ENCODE data around the gene CAMKV.

CAMKV gene

GRCh38 chr3:49898991-49899390 lies 29.3 kb upstream of the CAMKV start:
- in situ Hi-C loops (cut with MboI; ENCODE audit: low sequenced_read_pairs), result no loop called here

- in situ Hi-C loops (cut with MboI; ENCODE audit: low sequenced_read_pairs), result no loop called here
Observed at GRCh38 chr3:49896345-49896744, 26.6 kb upstream of the CAMKV start.

DNA sequence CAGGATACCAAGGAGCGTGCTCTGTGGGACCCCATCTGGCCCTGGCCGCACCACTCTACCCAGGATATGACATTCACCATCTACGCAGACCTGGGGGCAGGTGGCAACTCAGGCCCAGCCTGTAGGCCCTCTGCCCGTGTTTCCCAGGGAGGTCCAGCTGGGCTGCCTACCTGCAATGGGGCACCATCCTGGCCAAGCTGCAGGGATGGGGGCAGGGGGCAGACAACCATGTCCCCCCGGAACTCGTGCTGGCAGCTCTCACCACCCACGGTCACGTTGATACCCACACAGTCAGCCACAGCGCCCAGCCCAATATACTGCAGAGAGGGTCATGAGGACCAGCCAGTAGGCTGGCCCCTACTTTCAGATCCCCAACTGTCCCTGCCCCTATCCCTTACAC lies 26.1 kb upstream of the CAMKV start:
- in situ Hi-C loops (cut with MboI; ENCODE audit: low sequenced_read_pairs), result no loop called here

- in situ Hi-C loops (cut with MboI; ENCODE audit: low sequenced_read_pairs), result no loop called here
Observed at GRCh38 chr3:49889296-49889695, 19.6 kb upstream of the CAMKV start.

- in situ Hi-C loops (cut with MboI; ENCODE audit: low sequenced_read_pairs), result no loop called here
Observed at GRCh38 chr3:49886922-49887265, 17.2 kb upstream of the CAMKV start.

- in situ Hi-C loops (cut with MboI; ENCODE audit: low sequenced_read_pairs), result no loop called here
Observed at GRCh38 chr3:49883998-49884397, 14.3 kb upstream of the CAMKV start.

- in situ Hi-C loops (cut with MboI; ENCODE audit: low sequenced_read_pairs), result no loop called here
Observed at GRCh38 chr3:49882166-49882565, 12.5 kb upstream of the CAMKV start.

- in situ Hi-C loops (cut with MboI; ENCODE audit: low sequenced_read_pairs), result no loop called here
Observed at GRCh38 chr3:49880581-49881315, 11.0 kb upstream of the CAMKV start.

DNA sequence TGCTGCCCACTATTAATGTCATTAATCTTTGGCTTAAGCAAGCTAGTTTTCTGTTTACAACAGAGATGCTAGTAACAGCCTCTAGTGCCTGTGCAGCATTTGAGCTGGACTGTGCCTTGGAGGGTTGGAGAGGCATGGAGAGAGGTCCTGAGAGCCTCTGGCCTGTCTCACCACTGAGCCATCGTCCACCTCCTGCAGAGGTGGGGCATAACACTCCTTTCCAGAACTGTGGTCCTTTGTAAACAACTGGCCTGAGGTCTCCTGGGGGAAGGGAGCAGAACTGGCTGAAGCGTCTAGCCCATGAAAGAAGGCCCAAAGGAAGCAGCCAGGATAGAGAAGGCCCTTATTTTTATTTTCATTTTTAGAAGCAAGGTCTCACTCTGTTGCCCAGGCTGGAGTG lies 10.0 kb upstream of the CAMKV start:
- in situ Hi-C loops (cut with MboI; ENCODE audit: low sequenced_read_pairs), result no loop called here

DNA sequence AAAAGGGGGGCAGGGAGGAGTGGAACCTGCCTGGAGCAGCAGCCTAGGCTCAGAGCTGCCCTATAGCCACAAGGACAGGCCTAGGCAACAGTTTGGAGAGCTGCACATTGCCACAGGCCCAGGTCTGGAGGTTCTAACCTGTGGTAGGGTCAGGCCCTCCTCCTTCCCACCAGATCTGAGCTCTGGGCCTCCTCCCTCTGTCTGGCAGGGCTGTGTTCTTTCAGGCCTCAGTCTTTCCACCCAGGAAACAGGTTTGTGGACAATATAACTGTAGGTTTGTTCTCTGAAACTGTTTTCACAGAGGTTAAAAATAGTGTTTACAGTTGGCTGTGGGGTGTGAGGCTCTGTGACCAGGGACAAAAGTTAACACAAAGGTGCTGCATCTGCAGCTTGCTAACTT lies 9.0 kb upstream of the CAMKV start:
- in situ Hi-C loops (cut with MboI; ENCODE audit: low sequenced_read_pairs), result no loop called here

DNA sequence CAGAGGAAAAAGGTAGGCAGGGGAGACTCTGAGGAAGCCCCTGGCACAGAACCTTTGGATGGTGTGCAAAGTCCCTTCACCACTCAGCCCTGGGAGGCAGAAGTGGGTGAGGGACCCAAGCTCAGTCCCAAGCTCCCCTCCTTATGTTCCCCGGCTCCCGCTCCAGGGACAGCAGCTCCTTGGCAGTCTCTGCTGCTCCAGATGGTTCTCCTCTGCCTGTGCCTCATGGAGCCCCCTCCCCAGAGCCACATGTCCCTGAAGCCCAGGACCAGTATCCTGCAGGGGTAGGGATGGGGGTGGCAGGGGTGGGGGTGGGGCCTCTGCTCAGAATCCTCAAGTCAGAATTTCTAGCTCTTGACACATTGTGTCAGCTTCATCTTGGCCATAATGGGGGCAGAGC lies 8.0 kb upstream of the CAMKV start:
- in situ Hi-C loops (cut with MboI; ENCODE audit: low sequenced_read_pairs), result no loop called here

DNA sequence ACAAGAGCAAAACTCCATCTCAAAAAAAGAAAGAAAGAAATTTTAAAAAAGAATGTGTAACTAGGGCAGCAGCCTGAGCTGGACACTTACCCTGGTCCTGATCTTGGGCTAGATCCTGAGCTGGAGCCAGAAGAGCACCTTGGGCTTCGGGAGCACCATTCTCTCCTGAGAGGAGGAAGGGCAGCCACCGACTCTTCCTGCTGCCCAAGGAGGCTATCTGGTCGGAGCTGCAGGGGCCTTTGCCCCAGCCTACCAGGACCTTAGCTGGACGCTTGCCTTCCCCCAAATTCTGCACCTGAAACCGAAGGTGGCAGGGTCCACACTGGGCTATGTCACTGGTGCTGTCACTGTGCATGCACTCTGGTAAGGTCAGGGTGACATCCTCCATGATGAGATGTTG lies 6.9 kb upstream of the CAMKV start:
- in situ Hi-C loops (cut with MboI; ENCODE audit: low sequenced_read_pairs), result no loop called here

DNA sequence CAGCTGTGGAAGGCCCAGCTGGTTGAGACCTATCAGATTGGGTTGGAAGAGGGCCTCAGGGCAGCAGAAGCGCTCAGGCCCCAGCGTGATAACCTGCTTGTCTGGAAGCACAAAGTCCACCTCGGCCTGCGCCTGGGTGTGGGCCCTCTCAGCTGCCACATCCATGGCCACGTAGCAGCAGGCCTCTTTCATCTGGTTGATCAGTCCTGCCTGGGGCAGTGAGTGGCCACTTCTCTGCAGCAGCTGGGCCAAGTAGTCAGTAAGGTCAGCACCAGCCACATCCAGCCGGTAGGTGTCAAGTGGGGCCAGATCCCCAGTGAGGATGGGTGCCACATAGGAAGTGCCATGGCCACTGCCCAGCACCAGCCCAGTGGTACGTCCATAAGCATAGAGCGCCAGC lies 3.9 kb upstream of the CAMKV start:
- in situ Hi-C loops (cut with MboI; ENCODE audit: low sequenced_read_pairs), result no loop called here

GRCh38 chr3:49872801-49873281 lies 3.1 kb upstream of the CAMKV start:
- in situ Hi-C loops (cut with MboI; ENCODE audit: low sequenced_read_pairs), result no loop called here

DNA sequence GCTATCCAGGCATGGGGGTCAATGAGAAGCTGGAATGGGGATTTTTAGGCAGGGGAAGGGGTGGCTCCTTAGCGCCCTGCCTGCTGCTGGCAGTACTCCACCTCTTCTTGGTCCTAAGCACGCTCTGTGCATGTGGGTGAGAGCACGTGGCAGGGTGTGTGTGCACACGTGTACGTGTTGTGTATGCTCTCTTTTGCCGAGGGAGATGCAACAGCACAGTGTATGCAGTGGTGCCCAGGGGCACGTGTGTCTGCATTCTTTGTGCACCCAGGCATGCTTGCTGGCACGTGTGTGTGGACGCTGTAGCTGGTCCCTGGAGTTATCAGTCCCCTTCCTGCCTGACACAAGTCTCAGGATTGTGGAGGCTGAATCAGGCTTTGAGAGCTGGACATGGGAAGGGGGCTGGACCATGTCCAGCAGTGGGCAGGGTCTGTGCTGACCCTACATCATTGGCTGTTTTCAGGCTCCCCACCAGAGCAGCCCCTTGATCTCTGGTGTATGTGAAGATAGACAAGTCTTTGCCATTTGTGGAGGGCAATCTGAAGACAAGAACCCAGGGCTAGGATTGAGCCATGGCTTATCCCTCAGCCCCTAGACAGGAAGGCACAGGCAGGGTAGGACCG lies 1.9 kb upstream of the CAMKV start:
- in situ Hi-C loops (cut with MboI; ENCODE audit: low sequenced_read_pairs), result no loop called here

- in situ Hi-C loops (cut with MboI; ENCODE audit: low sequenced_read_pairs), result no loop called here
Observed at GRCh38 chr3:49868862-49869466, 742 bp downstream of the CAMKV start.

DNA sequence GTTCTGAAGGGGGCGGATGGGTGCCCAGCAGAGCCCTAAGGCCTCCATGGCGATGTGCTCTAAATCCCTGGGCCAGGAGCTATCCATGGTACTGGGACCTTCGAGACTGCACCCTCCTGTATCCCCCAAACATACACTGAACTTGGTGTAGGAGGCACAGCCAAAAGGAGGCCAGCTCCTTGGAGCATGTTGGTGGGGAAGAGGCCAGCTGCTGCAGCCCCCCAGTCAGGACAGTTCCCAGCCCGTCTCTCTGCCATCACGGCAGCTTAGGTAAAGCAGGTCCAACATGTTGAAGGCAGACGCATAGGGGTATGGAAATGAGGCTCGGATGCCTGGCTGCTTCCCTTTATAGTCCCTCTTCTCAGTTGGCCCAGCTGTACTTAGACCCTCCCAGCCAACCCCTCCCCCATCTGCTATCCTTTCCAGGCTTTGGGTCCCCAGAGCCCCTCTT lies 1.8 kb downstream of the CAMKV start:
- in situ Hi-C loops (cut with MboI; ENCODE audit: low sequenced_read_pairs), result no loop called here

- in situ Hi-C loops (cut with MboI; ENCODE audit: low sequenced_read_pairs), result no loop called here
Observed at GRCh38 chr3:49867400-49867799, 2.3 kb downstream of the CAMKV start.

- in situ Hi-C loops (cut with MboI; ENCODE audit: low sequenced_read_pairs), result no loop called here
Observed at GRCh38 chr3:49865198-49865784, 4.4 kb downstream of the CAMKV start.

- in situ Hi-C loops (cut with MboI; ENCODE audit: low sequenced_read_pairs), result no loop called here
Observed at GRCh38 chr3:49864505-49864904, 5.2 kb downstream of the CAMKV start.

GRCh38 chr3:49859576-49860305 lies 10.0 kb downstream of the CAMKV start:
- in situ Hi-C loops (cut with MboI; ENCODE audit: low sequenced_read_pairs), result no loop called here
